Activated CD4-positive, alpha-beta memory T cell treated with anti-CD3 and anti-CD28 coated beads, Interleukin-2, amount 10 ng/mL, durations not matched to agents 7 days and 5 days (primary cell): ENCODE measurements around the gene CD27. TPM values are rescaled to one million over a fixed set of nuclear protein-coding genes. Genes with fewer than 3 reads are reported as not detected.

Experiments used
- CTCF ChIA-PET: fragments of 350-600 bp; sonication (Branson Sonifier 250); formaldehyde crosslinking; loops from one replicate; lab custom pipeline; 2021; ENCODE audit warnings: antibody characterized with exemption, inconsistent platforms; lab: Charles Lee
- POLR2A ChIA-PET: fragments of 350-600 bp; sonication (Branson Sonifier 250); formaldehyde crosslinking; loops from one replicate; lab custom pipeline; 2021; ENCODE audit warnings: antibody characterized with exemption; lab: Charles Lee
- DNase-seq: peaks from one replicate; pipeline ENCODE4 v3.0.0-alpha.2; 2020
- H3K27ac Mint-ChIP-seq: one replicate; pipeline ENCODE4 v1.8.0; 2021; ENCODE audit warnings: mild to moderate bottlenecking, mixed read lengths
- H3K27me3 Mint-ChIP-seq: one replicate; pipeline ENCODE4 v1.8.0; 2021; ENCODE audit warnings: mixed read lengths
- H3K36me3 Mint-ChIP-seq: one replicate; pipeline ENCODE4 v1.8.0; 2021; ENCODE audit warnings: low read depth, mixed read lengths
- H3K4me1 Mint-ChIP-seq: one replicate; pipeline ENCODE4 v1.8.0; 2021; ENCODE audit warnings: mixed read lengths
- H3K4me3 Mint-ChIP-seq: one replicate; pipeline ENCODE4 v1.8.0; 2021; ENCODE audit warnings: mild to moderate bottlenecking, mixed read lengths
- H3K9me3 Mint-ChIP-seq: one replicate; pipeline ENCODE4 v1.8.0; 2021; ENCODE audit warnings: mixed read lengths
- total RNA-seq, 2 experiments: library from RNA; stranded (reverse); gene quantifications; one replicate each; pipeline ENCODE4 v1.2.3, GENCODE V29; 2021

The CD27 gene
- total RNA-seq: 10 to 100 TPM; 39.9 to 43.4 TPM

GRCh38 chr12:6444704-6445688 lies at the start of gene CD27:
Gene CD27 (plus strand): TSS chr12:6444955. CDS start chr12:6445096, 141 bp downstream.
- Mint-ChIP-seq H3K4me3 (peak within 1 kb of the TSS; percentile 73), H3K36me3 (peaks cover 33% of the 10 kb centered on the region), H3K9me3 (no peaks in the 10 kb centered on the region), H3K4me1 (peaks cover 56% of the 10 kb centered on the region), H3K27ac (peak within 1 kb of the TSS; percentile 85), H3K27me3 (no peaks in the 10 kb centered on the region)
- CTCF ChIA-PET: interaction anchor here (0.7 to 2.2 kb wide), 4 partner anchors 10 to 93 kb away, joined by 3 to 7 read pairs (median 4); no protein-coding TSS in a partner anchor
- DNase-seq: no peak
- POLR2A ChIA-PET: interaction anchor here (0.6 to 21.3 kb wide), 12 partner anchors 7 to 108 kb away, joined by 3 to 298 read pairs (median 6); partner anchors contain the start of genes GAPDH, MRPL51, TAPBPL and VAMP1

GRCh38 chr12:6396031-6396430 lies 48.7 kb upstream of the CD27 start:
- ChIA-PET POLR2A (no interaction called here), CTCF (no interaction called here)
- no peak for DNase-seq
- no peaks in the 10 kb centered on the region for H3K36me3 Mint-ChIP-seq
- H3K4me3 Mint-ChIP-seq: no peak overlapping the region
- no peak overlapping the region for H3K27ac Mint-ChIP-seq
- peaks cover 10% of the 10 kb centered on the region for H3K27me3 Mint-ChIP-seq
- H3K9me3 Mint-ChIP-seq: no peaks in the 10 kb centered on the region
- no peaks in the 10 kb centered on the region for H3K4me1 Mint-ChIP-seq

- Mint-ChIP-seq H3K27ac (no peak overlapping the region), H3K4me1 (no peaks in the 10 kb centered on the region), H3K9me3 (no peaks in the 10 kb centered on the region), H3K27me3 (peaks cover 10% of the 10 kb centered on the region), H3K4me3 (no peak overlapping the region), H3K36me3 (no peaks in the 10 kb centered on the region)
- POLR2A ChIA-PET: no interaction called here
- no peak for DNase-seq
- CTCF ChIA-PET: no interaction called here
Observed at GRCh38 chr12:6399884-6400644, 44.7 kb upstream of the CD27 start.

- no peaks in the 10 kb centered on the region for H3K36me3 Mint-ChIP-seq
- H3K27ac Mint-ChIP-seq: no peak overlapping the region
- ChIA-PET CTCF (interaction anchor here (0.6 to 0.7 kb wide), 2 partner anchors 19 to 164 kb away, joined by 3 to 4 read pairs; no protein-coding TSS in a partner anchor), POLR2A (no interaction called here)
- no peaks in the 10 kb centered on the region for H3K9me3 Mint-ChIP-seq
- peaks cover 5% of the 10 kb centered on the region for H3K27me3 Mint-ChIP-seq
- H3K4me3 Mint-ChIP-seq: no peak overlapping the region
- no peaks in the 10 kb centered on the region for H3K4me1 Mint-ChIP-seq
- no peak for DNase-seq
Observed at GRCh38 chr12:6404390-6404789, 40.4 kb upstream of the CD27 start.

GRCh38 chr12:6405963-6406362 lies 38.8 kb upstream of the CD27 start:
- no peaks in the 10 kb centered on the region for H3K4me1 Mint-ChIP-seq
- ChIA-PET POLR2A (no interaction called here), CTCF (no interaction called here)
- peaks cover 17% of the 10 kb centered on the region for H3K27me3 Mint-ChIP-seq
- no peaks in the 10 kb centered on the region for H3K9me3 Mint-ChIP-seq
- no peak overlapping the region for H3K27ac Mint-ChIP-seq
- DNase-seq: no peak
- no peak overlapping the region for H3K4me3 Mint-ChIP-seq
- H3K36me3 Mint-ChIP-seq: no peaks in the 10 kb centered on the region

GRCh38 chr12:6407236-6407954 lies 37.4 kb upstream of the CD27 start:
- H3K4me3 Mint-ChIP-seq: no peak overlapping the region
- H3K4me1 Mint-ChIP-seq: no peaks in the 10 kb centered on the region
- no peaks in the 10 kb centered on the region for H3K9me3 Mint-ChIP-seq
- H3K36me3 Mint-ChIP-seq: no peaks in the 10 kb centered on the region
- DNase-seq: no peak
- ChIA-PET CTCF (interaction anchor here (0.6 kb wide), 1 partner anchor 738 kb away, joined by 3 read pairs; no protein-coding TSS in a partner anchor), POLR2A (no interaction called here)
- peaks cover 21% of the 10 kb centered on the region for H3K27me3 Mint-ChIP-seq
- H3K27ac Mint-ChIP-seq: no peak overlapping the region

- Mint-ChIP-seq H3K4me3 (no peak overlapping the region), H3K36me3 (no peaks in the 10 kb centered on the region), H3K4me1 (peaks cover 18% of the 10 kb centered on the region), H3K27ac (no peak overlapping the region), H3K9me3 (no peaks in the 10 kb centered on the region), H3K27me3 (peaks cover 7% of the 10 kb centered on the region)
- CTCF ChIA-PET: interaction anchor here (0.6 kb wide), 1 partner anchor 426 kb away, joined by 5 read pairs; no protein-coding TSS in a partner anchor
- POLR2A ChIA-PET: interaction anchor here (1.6 kb wide), 1 partner anchor 53 kb away, joined by 5 read pairs; the partner anchor contains the start of gene VAMP1
- no peak for DNase-seq
Observed at GRCh38 chr12:6416596-6416995, 28.2 kb upstream of the CD27 start.

- Mint-ChIP-seq H3K4me3 (no peak overlapping the region), H3K27me3 (peaks cover 5% of the 10 kb centered on the region), H3K27ac (no peak overlapping the region), H3K36me3 (no peaks in the 10 kb centered on the region), H3K9me3 (no peaks in the 10 kb centered on the region), H3K4me1 (peaks cover 25% of the 10 kb centered on the region)
- DNase-seq: no peak
- CTCF ChIA-PET: interaction anchor here (2.5 kb wide), 1 partner anchor 47 kb away, joined by 6 read pairs; no protein-coding TSS in a partner anchor
- POLR2A ChIA-PET: no interaction called here
Observed at GRCh38 chr12:6418796-6419195, 26.0 kb upstream of the CD27 start.

- no peak for DNase-seq
- H3K4me1 Mint-ChIP-seq: peaks cover 25% of the 10 kb centered on the region
- no peaks in the 10 kb centered on the region for H3K36me3 Mint-ChIP-seq
- POLR2A ChIA-PET: no interaction called here
- no peaks in the 10 kb centered on the region for H3K9me3 Mint-ChIP-seq
- H3K4me3 Mint-ChIP-seq: no peak overlapping the region
- no peaks in the 10 kb centered on the region for H3K27me3 Mint-ChIP-seq
- no peak overlapping the region for H3K27ac Mint-ChIP-seq
- CTCF ChIA-PET: no interaction called here
Observed at GRCh38 chr12:6420364-6420763, 24.4 kb upstream of the CD27 start.

GRCh38 chr12:6423267-6424007 lies 21.3 kb upstream of the CD27 start:
- no peaks in the 10 kb centered on the region for H3K9me3 Mint-ChIP-seq
- peaks cover 45% of the 10 kb centered on the region for H3K4me1 Mint-ChIP-seq
- ChIA-PET CTCF (interaction anchor here (0.6 to 7.4 kb wide), 21 partner anchors 10 to 129 kb away, joined by 3 to 95 read pairs (median 5); partner anchors contain the start of genes GAPDH, MRPL51, TAPBPL and VAMP1), POLR2A (interaction anchor here (0.9 to 6.7 kb wide), 16 partner anchors 19 to 131 kb away, joined by 3 to 81 read pairs (median 6); partner anchors contain the start of genes CD27, GAPDH, MRPL51 and TAPBPL)
- H3K4me3 Mint-ChIP-seq: no peak overlapping the region
- peak overlapping the region; percentile 54 for H3K27ac Mint-ChIP-seq
- H3K36me3 Mint-ChIP-seq: no peaks in the 10 kb centered on the region
- H3K27me3 Mint-ChIP-seq: no peaks in the 10 kb centered on the region
- peak; percentile 85 for DNase-seq

- Mint-ChIP-seq H3K36me3 (no peaks in the 10 kb centered on the region), H3K9me3 (no peaks in the 10 kb centered on the region), H3K27ac (peak overlapping the region; percentile 54), H3K4me1 (peaks cover 45% of the 10 kb centered on the region), H3K4me3 (no peak overlapping the region), H3K27me3 (no peaks in the 10 kb centered on the region)
- CTCF ChIA-PET: interaction anchor here (0.7 to 7.4 kb wide), 22 partner anchors 10 to 145 kb away, joined by 3 to 95 read pairs (median 4); partner anchors contain the start of genes GAPDH, MRPL51, TAPBPL and VAMP1
- POLR2A ChIA-PET: interaction anchor here (0.9 to 6.7 kb wide), 15 partner anchors 19 to 130 kb away, joined by 3 to 81 read pairs (median 4); partner anchors contain the start of genes CD27, GAPDH, MRPL51 and TAPBPL
- no peak for DNase-seq
Observed at GRCh38 chr12:6424008-6424347, 20.8 kb upstream of the CD27 start.
